AG10803 (cell line): ENCODE results near the gene PDE6H.

Experiments
- DNase-seq: peaks from one replicate; pipeline ENCODE4 v3.0.0; 2010; ENCODE audit warnings: low read depth
- H3K4me3 ChIP-seq: 2 replicates; pipeline ENCODE4 v1.5.1; 2011; ENCODE audit warnings: mild to moderate bottlenecking, low read length, control low read depth
- CTCF ChIP-seq: conservative IDR thresholded peaks from 2 replicates; pipeline ENCODE4 v1.5.1; 2011; ENCODE audit warnings: mild to moderate bottlenecking, low read length, control low read depth, inconsistent platforms

PDE6H gene

GRCh38 chr12:14981049-14981448 is 8.2 kb downstream of the PDE6H start:
- no peak for TF ChIP-seq CTCF
- no peak for DNase-seq
- H3K4me3 ChIP-seq, result no peak overlapping the region

- H3K4me3 ChIP-seq, result no peak overlapping the region
- DNase-seq, result peak; percentile 34
- no peak for TF ChIP-seq CTCF
These were observed 9.7 kb downstream of the PDE6H start for GRCh38 chr12:14982562-14982961.

- no peak for TF ChIP-seq CTCF
- DNase-seq, result no peak
- no peak overlapping the region for H3K4me3 ChIP-seq
These were observed 10.1 kb downstream of the PDE6H start for GRCh38 chr12:14982991-14983390.

- no peak for DNase-seq
- no peak for TF ChIP-seq CTCF
- H3K4me3 ChIP-seq, result no peak overlapping the region
These were observed 11.2 kb downstream of the PDE6H start for GRCh38 chr12:14984036-14984435.

- H3K4me3 ChIP-seq, result no peak overlapping the region
- TF ChIP-seq CTCF, result no peak
- no peak for DNase-seq
These were observed 12.0 kb downstream of the PDE6H start for GRCh38 chr12:14984766-14985285.

- H3K4me3 ChIP-seq, result no peak overlapping the region
- TF ChIP-seq CTCF, result no peak
- no peak for DNase-seq
These were observed 13.6 kb downstream of the PDE6H start for GRCh38 chr12:14986449-14986848.

- H3K4me3 ChIP-seq, result no peak overlapping the region
- no peak for TF ChIP-seq CTCF
- no peak for DNase-seq
These were observed 15.2 kb downstream of the PDE6H start for GRCh38 chr12:14988035-14988434.
